CD4-positive, alpha-beta T cell treated with Interleukin-1 beta for 1 hour (primary cell): ENCODE measurements around the gene ELK3.

Experiments
- DNase-seq, 2 donors: peaks; one replicate each; pipeline ENCODE4 v3.0.0-alpha.2; 2020 to 2022

ELK3 gene

DNA sequence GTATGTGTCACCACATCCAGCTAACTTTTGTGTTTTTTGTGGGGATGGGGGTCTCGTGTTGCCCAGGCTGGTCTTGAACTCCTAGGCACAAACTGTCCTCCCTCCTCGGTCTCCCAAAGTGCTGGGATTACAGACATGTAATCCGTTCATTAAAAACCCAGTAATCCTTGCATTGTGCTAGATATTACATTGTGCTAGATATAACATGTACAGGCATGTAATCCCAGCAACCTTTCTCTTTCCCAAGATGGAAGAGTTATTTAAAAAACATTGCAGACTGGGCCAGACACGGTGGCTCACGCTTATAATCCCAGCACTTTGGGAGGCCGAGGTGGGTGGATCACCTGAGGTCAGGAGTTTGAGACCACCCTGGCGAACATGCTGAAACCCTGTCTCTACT lies 19.7 kb downstream of the ELK3 start:
- DNase-seq: no peak

DNA sequence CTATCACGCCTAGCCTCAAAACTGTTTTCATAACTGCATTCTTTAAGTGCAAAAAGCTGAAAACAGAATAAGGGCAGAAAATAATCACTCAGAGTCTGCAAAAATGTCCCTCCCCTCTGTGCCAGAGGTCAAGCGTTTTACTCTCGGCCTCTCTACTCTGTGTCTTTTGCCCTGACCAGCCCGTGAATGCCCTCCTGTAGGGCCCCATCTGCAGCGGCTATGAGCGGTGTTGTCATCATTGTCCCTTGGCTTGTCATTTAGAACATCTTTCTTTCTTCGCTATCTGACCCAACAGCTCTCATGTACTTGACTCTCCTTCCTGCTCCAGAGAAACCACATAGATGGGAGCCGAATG lies 21.7 kb downstream of the ELK3 start:
- DNase-seq: no peak

DNA sequence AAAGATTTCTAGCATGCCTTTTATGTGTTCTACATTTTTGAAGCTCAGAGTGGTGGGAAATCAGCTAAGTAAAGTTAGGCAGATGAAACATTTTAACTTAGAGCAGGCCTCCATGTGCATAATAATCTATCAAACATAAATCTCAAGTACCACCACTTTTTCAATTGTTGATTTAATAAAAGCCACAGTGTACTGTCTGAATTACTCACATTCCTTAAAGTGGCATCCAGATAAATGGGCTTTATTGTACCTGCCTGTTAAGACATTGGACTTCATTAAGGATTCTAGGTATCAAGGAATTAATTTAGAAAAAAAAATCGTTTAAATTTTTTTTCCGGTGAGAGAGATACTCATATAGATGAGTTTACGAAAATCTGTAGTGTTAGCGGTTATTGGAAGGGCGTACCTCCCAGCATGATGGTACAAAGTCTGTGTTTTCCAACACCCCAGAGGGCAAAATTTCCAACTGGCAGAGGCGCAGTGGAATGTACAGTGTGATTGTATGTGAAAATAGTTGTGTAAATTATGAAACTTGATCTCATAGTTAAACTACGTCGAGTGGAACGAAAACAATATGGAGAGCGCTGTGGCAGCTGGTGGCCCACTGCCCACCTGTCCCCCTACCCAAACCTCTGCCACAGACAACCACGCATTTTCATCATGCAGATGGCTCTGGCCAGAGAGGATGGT lies 25.0 kb downstream of the ELK3 start:
- DNase-seq: no peak

DNA sequence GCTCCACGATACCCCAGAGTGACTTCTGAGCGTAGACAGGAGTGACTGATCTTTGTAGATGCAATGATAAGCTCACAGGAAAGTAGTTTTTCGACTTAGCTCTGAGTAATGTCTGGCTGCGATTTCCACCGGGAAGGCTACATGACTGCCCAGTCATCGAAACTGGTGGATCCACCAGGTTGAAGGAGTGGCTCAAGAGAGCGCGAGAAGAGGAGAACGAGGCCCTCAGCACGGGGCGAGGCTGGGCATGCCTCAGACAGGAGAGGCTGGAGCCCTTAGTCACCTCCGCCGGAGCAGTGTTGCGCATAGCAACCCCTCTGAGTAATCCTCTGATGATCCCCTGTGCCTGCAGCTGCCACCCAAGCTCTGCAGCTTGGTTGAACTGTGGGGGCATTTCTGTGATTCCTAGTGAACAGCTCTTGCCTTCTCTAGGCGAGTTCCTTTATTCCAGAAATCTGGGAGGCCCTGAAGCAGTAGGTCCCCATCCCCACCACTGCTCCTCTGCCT lies 25.6 kb downstream of the ELK3 start:
- no peak for DNase-seq

DNA sequence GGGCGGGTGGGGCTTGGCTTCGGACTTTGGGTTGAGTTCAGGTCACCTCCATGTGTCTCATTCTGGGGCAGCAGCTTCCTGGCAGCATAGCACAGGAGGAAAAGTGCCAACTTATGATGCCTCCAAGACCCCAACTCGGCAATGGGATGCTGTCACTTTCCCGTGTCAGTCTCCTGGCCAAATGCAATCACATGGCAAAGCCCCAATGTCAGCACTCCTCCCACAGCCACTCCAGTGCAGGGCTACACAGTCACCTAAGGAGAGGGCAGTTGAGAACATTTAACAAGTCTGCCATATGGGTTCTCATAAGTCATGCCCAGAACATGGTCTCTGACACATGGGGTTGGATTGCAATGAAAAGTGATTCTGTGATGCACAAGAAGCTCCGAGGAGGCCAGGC lies 26.7 kb downstream of the ELK3 start:
- no peak for DNase-seq

DNA sequence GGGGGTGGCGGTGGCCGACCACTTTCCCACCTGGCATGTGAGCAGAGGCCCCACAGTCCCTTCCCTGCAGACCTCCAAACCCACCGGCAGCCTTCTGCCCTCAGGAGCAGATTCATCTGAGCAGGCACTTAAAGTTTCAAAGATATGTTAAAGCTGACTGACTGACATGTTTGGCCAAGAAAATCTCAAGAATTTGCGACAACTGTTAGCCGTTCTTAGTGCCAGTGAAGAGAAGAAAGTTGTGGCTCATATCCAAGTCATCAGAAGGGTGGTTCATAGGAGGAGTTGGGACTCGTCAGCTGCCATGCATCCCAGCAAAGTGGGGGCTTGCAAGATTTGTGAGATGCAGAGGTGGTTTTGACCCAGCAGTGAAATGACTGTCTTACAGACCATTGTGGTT lies 27.2 kb downstream of the ELK3 start:
- no peak for DNase-seq

DNA sequence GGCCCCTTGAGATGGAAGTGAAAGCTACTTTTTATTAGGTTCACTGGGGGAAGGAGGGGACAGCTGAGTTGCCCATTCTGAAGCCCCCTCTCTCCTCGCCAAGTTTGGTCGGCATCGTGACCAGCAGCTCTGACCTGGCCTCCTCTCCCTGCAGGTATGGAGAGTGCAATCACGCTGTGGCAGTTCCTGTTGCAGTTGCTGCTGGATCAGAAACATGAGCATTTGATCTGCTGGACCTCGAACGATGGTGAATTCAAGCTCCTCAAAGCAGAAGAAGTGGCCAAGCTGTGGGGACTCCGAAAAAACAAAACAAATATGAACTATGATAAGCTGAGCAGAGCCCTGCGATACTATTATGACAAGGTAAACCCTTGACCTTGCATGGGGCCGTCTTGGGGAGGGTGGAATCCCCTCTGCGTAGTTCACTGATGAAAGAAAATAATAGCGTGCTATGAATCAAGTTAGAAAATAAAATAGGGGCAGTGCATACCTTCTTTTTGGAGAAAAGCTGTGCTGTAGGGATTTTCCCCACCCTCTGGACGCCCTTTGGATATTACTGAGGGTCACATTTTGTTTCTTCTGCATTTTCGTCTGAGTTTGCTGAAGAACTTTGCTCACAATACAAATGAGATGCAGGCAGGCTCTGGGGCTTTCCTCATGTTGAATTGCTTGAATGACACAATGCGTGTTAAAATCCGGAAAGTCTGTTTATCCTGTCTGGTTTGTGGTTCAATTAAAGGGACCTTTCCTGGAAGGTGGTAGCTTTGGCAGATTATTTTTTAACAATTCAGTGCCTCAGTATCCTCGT lies 29.4 kb downstream of the ELK3 start:
- peak in 1 of 2 donors; percentile 28 for DNase-seq

DNA sequence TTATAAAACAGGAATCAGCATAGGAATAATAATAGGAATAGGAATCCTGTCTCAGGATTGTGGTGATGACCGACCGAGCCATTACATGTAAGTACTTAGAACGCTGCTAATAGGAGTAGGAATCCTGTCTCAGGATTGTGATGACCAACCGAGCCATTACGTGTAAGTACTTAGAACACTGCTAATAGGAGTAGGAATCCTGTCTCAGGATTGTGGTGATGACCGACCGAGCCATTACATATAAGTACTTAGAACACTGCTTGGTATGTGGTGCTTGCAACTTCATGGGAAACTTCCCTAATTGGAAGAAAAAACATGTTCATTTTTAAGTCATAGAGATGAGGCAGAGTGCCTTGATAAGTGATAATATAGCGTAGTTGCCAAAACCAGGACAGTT lies 30.0 kb downstream of the ELK3 start:
- no peak for DNase-seq

DNA sequence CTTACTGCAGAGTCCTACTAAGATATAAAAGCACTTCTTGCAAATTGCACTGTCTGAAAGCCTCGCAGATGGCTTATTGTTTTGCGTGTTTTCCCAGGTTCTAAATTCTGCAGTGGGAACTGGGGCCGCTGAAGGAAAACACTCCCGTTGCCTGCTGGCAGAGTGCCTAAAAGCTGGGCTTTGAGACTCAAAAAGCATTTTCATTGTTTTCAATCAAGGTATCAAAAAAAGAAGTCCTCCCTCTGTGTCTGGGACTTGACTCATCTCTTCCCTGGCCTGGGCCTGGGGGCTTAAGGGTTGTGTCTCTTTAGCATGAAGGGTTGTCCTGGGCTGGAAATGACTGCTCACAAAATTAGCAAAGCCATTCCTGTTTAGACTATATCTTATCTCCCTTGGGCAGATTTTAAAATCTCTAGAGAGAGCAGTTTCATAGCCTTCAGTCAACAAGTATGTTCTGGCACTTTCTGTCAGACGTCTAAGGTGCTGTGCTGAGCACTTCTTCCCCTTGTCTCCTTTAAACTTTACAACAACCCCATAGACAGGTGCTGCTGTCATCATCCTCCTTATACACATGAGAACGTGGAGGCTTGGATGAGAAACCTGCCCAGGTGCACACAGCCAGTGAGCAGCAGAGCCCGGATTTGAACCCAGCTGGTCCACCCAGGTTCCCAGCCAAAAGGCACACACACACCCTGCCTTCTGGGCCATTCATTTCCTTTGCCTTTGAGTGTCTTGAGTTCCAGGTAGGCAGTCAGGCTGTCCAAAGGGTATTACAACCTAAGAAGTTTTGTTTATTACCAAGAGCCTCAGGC lies 31.1 kb downstream of the ELK3 start:
- no peak for DNase-seq

DNA sequence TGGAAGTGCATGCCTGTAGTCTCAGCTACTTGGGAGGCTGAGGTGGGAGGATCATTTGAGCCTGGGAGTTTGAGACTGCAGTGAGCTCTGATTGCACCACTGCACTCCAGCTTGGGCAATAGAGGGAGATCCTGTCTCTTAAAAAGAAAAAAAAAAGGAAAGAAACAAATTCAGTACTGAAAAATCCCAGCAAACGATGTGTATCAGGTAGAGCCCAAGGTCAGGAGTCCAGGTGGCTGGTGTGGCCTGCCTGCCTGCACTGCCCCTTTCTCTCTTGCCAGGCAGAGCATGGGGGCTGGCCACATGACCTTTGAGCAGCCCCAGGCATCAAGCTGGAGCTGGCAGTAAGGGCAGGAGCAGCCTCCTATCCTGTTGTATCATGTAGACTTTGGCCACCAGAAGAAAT lies 31.8 kb downstream of the ELK3 start:
- no peak for DNase-seq

DNA sequence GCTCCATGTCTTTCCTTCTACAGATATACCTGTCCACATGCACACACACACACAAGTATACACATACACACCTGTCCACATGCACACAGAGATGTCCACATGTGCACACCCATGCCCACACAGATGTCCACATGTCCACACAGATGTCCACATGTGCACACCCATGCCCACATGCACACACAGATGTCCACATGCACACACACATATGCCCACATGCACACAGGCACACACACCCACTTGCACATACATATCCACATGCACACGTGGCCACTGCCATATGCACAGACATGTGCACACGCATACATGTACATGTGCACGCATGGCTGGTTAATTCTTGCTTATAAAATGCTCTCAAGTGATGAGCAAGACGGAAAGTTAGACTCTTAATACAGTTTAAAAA lies 32.2 kb downstream of the ELK3 start:
- no peak for DNase-seq

DNA sequence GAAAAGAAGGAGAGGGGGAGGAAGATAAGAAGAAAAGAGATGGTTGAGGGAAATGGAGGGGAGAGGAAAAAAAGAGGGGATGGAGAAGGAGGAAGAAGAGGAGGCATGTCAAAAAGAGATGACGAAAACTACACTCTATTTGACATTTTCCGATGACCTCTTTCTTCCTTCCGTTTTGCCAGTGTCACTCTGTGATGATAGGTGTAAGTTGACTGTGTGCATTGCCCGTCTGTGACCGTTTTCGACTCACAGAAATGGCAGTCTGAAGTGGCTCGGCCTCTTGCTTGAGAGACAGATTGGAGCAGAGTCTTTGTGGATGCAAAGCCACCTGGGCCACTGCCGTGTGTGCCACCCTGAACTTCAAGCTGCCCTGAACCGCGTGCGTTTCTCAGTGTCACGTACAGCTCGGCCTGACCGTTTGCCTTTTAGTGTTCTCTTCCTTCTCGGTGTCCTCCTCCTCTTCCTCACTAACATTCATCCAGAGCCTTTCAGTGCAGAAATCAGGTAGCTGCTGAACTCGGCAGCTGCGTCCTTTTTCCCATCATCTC lies 32.7 kb downstream of the ELK3 start:
- DNase-seq: no peak

DNA sequence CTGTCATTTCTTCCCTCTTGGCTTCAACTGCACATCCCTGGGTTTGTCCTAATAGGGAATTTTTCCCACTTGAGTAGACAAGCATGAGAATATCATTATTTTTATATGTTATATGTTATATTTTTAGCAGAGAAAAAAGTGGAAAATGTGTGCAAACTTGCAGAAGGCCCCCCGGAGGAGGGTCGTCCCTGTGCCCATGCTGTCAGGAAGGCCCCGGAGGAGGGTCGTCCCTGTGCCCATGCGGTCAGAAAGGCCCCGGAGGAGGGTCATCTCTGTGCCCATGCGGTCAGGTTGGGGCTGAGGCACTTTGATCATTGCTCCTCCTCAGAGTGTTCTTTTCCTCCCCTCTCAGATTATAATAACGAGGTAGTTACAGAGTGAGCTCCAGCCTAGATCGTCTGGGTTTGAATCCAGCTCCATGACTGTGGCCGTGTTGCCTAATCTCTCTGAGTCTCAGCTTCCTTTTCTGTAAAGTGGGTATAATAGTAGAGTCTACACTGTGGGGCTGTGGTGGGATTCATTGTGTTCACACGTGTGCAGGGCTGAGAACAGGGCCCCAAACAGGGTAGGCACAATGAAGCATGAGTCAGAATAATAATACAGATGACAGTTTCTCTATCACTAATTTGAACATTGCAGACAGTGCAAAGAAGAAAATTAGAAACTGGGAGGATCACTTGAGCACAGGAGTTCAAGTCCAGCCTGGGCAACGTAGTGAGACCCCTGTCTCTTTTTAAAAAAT lies 33.4 kb downstream of the ELK3 start:
- DNase-seq: no peak

DNA sequence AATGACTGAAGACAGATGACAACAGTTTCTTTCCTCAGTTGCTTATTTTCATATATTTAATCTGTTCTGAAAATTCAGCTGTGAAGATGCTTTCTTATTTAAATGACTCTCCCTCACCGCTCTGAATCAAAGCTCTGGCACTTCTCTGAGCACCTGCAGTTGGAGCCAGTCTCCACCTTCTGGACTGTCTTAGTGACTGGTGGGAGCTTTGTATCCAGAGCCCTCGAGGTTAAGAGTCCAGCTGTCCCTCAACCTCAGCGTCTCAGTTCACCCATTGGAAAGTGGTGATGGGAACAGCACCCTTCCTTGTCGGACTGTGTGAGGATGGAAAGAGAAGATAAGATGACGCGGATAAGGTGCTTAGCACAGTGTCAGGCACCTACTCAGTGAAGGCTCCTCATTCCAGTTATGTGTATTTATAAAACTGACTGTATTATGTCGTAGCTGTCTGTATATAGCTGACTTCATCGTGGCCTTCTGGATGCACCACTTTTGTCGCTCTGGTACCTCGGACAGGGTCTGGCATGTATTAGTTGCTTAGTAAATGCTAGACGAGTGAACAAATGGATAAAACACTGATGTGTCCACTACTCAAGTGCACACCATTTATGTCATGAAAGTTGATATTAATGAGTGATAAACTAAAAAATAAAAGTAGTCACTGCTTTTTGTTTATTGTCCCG lies 34.5 kb downstream of the ELK3 start:
- DNase-seq: no peak

DNA sequence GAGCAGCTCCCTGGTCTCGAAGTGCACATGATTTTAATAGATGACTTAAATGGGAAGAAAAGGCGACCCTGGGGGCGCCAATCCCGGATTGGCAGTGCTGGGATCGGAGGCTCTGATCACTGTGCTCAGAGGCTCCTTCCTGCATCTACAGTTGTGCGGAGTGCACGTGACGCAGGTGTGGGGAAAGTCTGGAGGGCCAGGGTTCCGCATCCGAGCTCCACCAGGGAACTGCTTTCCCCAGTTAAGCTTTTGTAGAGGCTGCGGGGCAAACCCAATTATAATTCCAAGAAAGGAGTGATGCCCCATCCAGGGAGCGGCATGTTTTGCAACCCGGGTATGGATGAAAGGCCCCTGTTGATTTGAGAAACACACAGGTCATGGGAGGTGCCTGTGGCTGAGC lies 36.5 kb downstream of the ELK3 start:
- DNase-seq: no peak

DNA sequence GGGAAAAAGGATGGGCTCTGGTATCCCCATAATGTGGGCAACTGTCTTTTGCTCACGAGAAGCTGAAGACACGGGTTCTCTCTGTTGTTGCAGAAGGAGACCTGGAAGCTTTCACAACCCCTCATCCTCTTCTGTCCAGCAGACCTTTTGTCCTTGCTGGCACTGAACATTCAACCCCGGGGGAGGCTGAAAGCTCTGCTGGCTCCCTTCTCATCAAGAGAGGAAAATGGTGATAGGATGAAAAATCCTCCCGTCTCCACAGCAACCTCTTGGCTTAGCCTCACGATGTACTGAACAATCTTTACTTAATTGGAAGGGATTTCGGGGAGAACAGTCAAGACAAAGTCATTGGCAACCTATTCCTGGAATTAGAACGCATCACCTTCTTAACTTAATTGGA lies 39.0 kb downstream of the ELK3 start:
- DNase-seq: no peak

DNA sequence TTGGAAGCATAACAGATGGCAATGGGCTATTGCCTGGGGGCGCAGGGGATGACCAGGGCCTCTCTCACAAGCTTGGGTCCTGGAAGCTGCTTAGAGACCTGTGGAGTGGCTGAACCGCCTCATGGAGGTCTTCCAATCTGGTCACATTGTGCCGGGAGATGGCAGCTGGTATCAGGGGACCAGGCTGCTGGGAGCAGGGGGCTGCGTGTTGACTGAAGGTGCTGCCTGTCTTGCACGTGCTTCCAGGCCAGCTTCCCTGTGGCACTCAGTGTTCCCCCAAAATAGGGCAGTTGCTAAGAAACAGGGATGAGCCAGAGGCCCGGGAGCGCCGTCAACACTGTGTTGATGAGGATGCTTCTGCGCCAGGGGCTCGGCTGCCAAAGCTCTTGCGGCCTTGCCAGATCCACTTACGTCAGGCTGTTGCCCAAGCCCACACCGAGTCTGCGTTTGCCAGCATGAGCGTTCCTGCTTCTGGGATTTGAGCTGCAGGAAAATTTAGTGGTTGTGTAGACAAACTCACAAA lies 39.8 kb downstream of the ELK3 start:
- no peak for DNase-seq

DNA sequence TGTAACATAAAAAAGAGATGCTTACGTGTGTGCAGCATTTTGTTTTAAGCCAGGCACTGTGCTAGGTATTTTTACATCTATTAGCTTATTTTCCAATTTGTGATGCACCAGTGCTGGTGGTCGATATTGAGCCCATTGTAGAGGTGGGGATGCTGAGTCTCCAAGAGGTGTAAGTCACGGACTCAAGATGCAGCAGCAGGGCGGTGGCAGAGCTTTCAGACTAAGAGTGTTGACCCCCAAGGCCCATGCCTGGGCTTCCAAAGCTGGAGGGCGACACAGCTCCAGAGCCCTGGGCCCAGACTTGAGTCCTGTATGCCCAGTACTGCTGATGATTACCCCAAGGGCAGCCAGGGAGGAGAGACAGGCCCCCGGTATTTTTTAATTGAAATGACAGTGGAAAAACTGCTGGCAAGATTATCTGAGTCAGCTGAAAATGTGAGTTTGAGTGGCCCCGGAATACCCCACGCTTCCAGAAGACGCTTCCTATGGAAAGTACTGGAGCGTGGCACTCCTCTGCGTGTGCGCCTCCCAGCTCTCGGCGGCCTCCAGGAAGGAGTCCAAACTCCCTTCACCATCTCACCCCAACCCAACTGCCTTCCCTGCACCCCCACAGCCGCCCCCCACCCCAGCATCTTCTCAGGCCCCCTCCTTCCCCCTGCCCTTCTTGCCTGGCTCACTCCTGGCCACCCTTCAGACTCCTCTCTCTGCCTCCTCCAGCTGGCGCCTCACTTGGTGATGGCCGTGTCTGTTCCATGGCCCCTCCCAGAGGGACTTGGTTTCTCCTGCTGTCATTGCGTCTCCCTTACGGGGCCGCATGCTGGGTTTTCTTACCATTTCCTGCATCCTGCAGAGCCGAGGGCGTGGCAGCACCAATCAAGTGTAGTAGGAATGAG lies 40.7 kb downstream of the ELK3 start:
- DNase-seq: no peak

DNA sequence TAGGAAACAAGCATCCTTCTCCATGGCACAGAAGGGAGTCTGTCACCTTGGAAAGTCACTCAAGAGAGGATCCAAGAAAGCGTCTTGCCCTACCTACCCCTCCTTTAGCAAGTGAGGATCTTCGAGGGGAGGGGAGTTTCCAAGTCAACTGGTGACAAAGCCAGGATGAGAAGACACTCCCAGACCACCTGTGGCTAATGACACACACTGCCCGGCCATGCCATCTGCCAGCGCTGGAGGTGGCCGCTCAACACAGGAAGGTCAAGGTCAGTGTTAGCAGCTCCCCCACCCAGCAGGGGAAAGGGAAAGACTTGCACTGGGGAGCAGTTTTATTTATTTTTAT lies 41.3 kb downstream of the ELK3 start:
- no peak for DNase-seq

DNA sequence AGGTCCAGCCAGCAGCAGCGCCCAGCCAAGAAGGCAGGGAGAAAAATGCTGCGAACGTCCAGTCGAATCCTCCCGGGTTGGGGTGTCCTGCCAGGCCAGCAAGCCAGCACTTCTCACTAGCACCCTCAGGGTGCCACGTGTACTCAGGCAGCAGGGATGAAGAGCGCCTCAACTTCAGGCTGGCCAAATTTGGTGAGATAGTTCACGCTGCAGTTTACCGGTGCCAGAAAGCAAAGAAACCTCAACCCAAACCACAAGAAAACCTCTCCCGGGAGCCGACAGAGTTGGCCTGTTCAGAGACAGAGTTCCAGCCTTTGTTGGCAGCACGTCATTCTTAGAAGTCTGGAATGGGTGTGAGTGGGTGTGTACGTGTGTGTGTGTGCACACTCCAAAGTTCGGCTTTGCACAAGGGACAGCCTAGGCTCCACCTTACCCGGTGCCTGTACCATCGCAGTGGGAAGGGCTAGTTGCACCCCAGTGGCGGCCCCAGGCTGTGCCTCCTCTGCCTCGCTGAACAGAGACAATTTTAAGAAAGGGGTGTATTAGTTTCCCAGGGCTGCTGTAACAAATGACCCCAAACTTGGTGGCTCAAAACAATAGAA lies 42.1 kb downstream of the ELK3 start:
- peak; percentile 42 to 43 for DNase-seq
